ENCODE data around the gene DCST1.
A peak's percentile ranks its signal among the peaks of the same experiment; 100 is the strongest.

GRCh38 chr1:155062702-155063411 lies 29.2 kb downstream of the DCST1 start:
- TF ChIP-seq, protein P1, sequence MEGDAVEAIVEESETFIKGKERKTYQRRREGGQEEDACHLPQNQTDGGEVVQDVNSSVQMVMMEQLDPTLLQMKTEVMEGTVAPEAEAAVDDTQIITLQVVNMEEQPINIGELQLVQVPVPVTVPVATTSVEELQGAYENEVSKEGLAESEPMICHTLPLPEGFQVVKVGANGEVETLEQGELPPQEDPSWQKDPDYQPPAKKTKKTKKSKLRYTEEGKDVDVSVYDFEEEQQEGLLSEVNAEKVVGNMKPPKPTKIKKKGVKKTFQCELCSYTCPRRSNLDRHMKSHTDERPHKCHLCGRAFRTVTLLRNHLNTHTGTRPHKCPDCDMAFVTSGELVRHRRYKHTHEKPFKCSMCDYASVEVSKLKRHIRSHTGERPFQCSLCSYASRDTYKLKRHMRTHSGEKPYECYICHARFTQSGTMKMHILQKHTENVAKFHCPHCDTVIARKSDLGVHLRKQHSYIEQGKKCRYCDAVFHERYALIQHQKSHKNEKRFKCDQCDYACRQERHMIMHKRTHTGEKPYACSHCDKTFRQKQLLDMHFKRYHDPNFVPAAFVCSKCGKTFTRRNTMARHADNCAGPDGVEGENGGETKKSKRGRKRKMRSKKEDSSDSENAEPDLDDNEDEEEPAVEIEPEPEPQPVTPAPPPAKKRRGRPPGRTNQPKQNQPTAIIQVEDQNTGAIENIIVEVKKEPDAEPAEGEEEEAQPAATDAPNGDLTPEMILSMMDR (IDR thresholded peaks at IDR 0.05): peak; percentile 87
- TF ChIP-seq EZH2 (IDR thresholded peaks at IDR 0.05; ENCODE audit: borderline replicate concordance, insufficient read depth, low read depth, low read length, poor library complexity, severe bottlenecking): no peak

Measured in B cell (primary cell).